ENCODE results near the gene SIGLEC9. TPM values are rescaled to one million over a fixed set of nuclear protein-coding genes. Genes with fewer than 3 reads are reported as not detected.

The SIGLEC9 gene
- total and polyA plus RNA-seq, 10 of the 15 experiments (the other 5 are each of a cell fraction or from before 2014, with no cell fraction given) = 0.10 TPM; not detected in 9

GRCh38 chr19:51098365-51099046 lies 26.2 kb upstream of the SIGLEC9 start (continued):
- no peak for TF ChIP-seq REST (IDR thresholded peaks at IDR 0.05; ENCODE audit: low read depth, low read length)
- no peak for TF ChIP-seq RFX5 (IDR thresholded peaks at IDR 0.05; ENCODE audit: low read depth, low read length)
- no peak for TF ChIP-seq NR2C1 (IDR thresholded peaks at IDR 0.05)

- TF ChIP-seq SMARCA5 (IDR thresholded peaks at IDR 0.05) (no peak), NFYB (IDR thresholded peaks at IDR 0.05; ENCODE audit: insufficient read depth, low read depth, low read length) (no peak), SREBF2 (IDR thresholded peaks at IDR 0.05; ENCODE audit: low read length) (no peak)
- intact Hi-C loops (cut with micrococcal nuclease; ENCODE audit: unreplicated experiment) = no loop called here
- Histone ChIP-seq H3K4me2 (ENCODE audit: control insufficient read depth, insufficient read depth) (no peak overlapping the region), H4K20me1 (ENCODE audit: control insufficient read depth, insufficient read depth) (no peaks in the 10 kb centered on the region; the same call in 1 of the 2 replicates), H3K9me3 (replicated peaks; ENCODE audit: control insufficient read depth, insufficient read depth, low read length) (no peaks in the 10 kb centered on the region), H3K27me3 (replicated peaks in 1 of 2; ENCODE audit: control insufficient read depth in 2 of 2, insufficient read depth in 2 of 2, low read length in 1 of 2) (no peaks in the 10 kb centered on the region), H3K36me3 (ENCODE audit: control insufficient read depth in 2 of 2, insufficient read depth in 2 of 2, low read length in 1 of 2) (peaks cover 6% of the 10 kb centered on the region in 2 experiments; a peak in 3 of 4 replicates), H3K4me1 (ENCODE audit: control insufficient read depth, insufficient read depth, low read length) (no peaks in the 10 kb centered on the region; the same call in 1 of the 2 replicates), H2AFZ (ENCODE audit: control insufficient read depth, low read depth, low read length) (no peak overlapping the region), H3K79me2 (ENCODE audit: control insufficient read depth, insufficient read depth, low read length) (no peaks in the 10 kb centered on the region), H3K4me3 (no peak overlapping the region), H3K27ac (ENCODE audit: control insufficient read depth, insufficient read depth) (no peak overlapping the region), H3K9ac (ENCODE audit: control insufficient read depth, insufficient read depth, low read length) (no peak overlapping the region)
- ATAC-seq (no peak), FAIRE-seq (no peak), DNase-seq (ENCODE audit: low read depth, low spot score) (no peak)
- 95% methylated on average over 19 of the region's 22 CpGs for WGBS (ENCODE audit: insufficient coverage, insufficient replicate concordance, low lambda C conversion rate, missing lambda C conversion rate)
- SMC1A ChIA-PET (ENCODE audit: uncharacterized antibody, unreplicated experiment) = no interaction called here
- in situ Hi-C loops (cut with MboI) = loop anchor here (10.0 kb wide), 1 partner anchor 164 kb away; no protein-coding TSS in a partner anchor
- POLR2A ChIA-PET = no interaction called here
- RAD21 ChIA-PET (ENCODE audit: unreplicated experiment) = no interaction called here
- CTCF ChIA-PET = no interaction called here
- no TSS peak for BruUV-seq (replicated peaks)
Measured at GRCh38 chr19:51099047-51099382, 25.7 kb upstream of the SIGLEC9 start.
